ENCODE results near the gene PCCA.

DNA sequence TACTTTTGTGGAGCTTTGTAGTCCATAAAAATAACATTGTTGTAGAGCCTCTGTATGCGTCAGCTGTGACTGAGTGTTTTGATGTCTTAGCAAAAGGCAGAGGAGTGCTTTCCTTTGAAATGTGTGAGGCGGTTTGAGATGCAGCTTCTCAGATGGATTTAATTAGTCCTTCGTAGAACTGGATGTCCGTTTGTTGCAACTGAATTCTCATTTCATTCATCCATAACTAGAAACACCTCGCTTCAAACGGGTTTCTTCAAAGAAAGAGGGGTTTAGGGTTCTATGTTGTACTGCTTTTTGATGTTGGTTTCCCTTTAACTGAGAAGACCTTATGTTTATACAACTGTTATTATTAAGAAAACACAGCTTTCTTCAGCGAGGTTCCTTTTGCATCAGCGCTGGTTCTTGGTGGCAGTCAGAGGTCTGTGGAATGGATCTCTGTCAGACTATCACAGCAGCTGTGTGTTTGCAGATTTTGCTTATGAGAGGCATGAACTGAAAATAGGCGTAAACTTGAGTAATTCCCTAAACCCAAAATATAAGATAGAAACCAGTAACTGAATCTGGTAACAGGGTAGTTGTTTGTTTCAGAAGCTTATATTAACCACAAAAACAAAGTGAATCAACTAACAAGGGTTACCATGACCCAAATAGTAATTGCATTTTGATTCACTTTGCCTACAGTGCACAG lies 305.3 kb downstream of the PCCA start:
- TF ChIP-seq RNF2 (IDR thresholded peaks at IDR 0.05; ENCODE audit: borderline replicate concordance, low read depth) (no peak), NPAS2 (CRISPR knock-in tag; IDR thresholded peaks at IDR 0.05; ENCODE audit: borderline replicate concordance) (no peak), USF2 (IDR thresholded peaks at IDR 0.05) (no peak)

Data from A549 (cell line).